GM21825 (cell line): Measurements from ENCODE around the gene POLDIP3.

Source experiments
- ATAC-seq: cut with Tn5 transposase; IDR thresholded peaks from one replicate; pipeline ENCODE4 v1.9.1; 2021; ENCODE audit warnings: mild to moderate bottlenecking, moderate library complexity; ENCODE audit not compliant: unreplicated experiment

POLDIP3 gene

DNA sequence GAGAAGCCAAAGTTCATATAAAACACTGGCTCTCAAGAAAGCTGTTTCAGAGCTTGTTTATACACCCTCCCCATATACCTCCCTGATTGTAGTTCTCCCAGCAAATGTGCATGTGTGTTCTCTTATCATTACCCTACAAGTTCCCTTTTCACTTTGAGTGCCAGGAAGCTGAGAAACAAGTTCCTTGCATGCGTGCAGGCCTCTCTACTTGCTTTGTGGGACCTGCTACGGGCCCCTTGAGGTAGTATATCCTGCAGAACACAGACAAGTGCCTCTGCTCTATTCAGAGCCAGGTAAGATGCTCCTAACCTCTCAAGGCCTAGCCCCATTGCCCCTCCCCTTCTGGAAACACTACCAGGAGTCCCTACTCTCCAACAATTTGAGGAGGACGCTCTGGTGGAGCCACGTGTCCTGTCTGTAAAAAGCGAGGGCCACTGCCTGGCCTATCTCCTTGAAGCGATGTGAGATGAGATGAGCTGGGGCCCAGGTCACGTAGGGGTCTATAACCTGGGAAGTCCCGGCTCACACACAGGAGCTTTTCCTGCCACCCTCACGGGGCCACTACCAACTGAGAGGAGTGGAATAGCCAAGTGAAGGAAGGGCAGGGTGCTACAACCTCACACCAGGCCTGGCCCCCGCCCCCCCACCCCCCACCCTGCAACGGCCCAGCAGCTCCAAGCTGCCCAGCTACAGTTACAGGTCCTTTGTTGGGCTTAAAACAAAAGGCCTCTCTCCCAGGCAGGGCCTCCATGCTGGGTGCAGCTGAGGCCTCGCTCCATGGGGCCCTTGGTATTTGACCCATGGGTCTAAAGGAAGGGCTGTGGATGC, 28.3 kb upstream of the POLDIP3 start:
- no peak for ATAC-seq

GRCh38 chr22:42641801-42642413, 27.2 kb upstream of the POLDIP3 start:
- ATAC-seq = no peak

DNA sequence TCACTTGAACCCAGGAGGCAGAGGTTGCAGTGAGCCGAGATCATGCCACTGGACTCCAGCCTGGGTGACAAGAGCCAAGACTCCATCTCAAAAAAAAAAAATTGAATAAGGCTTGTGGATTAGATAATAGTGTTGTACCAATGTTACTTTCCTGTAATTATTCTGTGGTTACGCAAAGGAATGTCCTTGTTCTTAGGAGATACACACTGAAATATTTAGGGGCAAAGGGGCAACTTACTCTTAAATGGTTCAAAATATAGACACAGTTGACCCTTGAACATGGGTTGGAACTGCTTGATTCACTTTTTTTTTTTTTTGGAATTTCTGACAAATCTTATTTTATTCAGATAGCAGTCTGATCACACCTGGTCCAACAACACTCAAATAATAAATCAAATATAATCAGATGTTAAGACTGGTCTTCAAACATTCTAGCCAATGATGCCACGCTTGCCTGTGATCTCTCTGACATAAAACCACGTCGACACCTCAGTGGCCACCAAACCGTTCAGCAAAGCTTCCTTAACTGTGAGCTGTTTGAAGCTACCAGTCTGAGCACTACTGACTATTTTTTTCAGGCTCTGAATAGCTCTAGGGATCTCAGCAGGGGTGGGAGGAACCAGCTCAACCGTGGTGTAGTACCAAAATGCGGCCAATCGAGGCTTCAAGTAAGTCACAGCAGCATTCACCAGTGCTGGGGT, 25.0 kb upstream of the POLDIP3 start:
- ATAC-seq = no peak

- ATAC-seq = no peak
Measured at GRCh38 chr22:42637555-42637954, 22.9 kb upstream of the POLDIP3 start.

DNA sequence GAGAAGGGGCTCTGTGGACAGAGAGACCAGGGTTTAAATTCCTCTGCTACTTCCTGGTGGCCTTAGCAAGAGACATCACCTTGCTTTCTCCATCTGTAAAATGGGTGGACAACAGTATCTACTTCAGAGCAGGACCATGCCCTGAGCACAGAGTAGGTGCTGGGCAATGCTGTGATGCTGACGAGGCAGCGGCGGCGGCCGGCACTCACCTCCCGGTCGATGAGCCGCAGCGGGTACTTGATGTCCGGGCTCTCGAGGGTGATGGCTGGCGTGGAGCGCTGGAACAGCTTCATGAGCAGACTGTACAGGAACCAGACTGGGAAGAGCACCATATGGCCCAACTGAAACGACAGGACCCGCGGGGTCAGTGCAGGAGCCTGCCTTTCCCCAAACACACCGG, 21.8 kb upstream of the POLDIP3 start:
- ATAC-seq = no peak

DNA sequence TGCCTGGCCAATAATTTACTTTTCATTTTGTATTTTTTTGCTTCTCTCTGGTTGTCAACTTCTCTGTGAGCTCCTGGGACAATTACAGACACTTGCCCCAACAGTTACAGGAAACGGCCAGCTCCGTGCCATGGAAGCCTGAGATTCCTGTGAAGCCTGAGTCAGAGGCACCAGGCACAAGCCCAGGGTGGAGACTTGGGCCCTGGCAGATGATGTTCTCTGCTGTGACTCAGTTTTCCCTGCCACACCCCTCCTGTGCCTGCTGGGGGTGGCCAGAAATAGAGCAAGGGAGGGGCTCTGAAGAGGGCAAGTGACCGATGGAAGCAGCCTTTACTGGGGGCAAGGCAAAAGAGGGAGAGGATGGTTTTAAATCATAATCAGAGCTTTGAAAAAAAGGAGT, 20.8 kb upstream of the POLDIP3 start:
- ATAC-seq = no peak

- ATAC-seq = no peak
Measured at GRCh38 chr22:42633013-42633412, 18.3 kb upstream of the POLDIP3 start.

GRCh38 chr22:42632096-42632495, 17.4 kb upstream of the POLDIP3 start:
- no peak for ATAC-seq

DNA sequence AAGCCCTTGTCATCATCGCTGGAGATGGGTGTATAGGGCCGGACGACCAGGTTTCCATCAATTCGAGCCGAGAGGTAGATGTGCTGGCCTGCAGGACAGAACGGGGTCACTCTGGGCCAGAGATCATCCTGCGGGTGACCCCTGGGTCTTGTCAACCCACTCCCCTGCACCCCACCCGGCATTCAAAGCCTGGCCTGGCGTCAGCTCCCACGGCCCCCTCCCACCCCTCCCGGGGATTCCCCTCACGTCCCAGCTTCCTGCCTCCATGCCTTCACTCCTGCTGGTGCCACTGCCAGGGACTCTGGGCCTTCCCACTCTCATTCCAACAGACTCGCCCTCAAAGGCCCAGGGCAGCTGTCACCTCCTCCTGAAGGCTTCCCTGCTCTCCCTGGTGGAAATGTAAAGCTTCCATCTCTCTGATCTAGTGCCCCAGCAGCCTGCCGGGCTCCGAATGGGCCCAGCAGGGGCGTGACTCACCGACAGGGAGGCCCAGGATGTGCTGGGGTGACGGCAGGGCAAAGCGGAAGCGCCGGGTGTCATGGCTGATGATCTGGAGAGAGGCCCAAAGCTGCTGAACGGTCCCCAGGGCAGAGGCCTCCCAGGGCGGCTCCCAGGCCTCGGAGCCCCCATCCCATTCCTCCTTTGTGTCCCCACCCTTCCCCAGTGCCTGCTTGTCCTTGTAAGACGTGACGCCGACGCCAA, 16.4 kb upstream of the POLDIP3 start:
- no peak for ATAC-seq

DNA sequence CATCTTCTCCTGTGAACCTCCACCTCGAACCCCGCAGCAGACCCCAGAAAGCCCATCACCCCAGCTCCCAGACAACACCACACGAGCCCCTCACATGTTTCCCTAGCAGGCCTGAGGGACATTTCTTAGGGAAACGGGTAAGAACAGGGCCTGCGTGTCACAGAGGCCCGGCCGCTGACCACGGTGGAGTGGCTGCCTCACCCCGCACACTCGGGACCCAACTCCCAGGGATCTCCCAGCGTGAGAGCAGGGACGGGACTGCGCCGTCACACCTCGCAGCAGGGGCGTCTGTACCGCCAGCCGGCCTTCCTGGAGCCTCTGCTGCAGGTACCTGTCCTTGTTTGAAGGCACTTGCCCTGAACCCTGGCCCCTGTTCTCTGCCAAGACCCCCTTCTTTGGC, 15.5 kb upstream of the POLDIP3 start:
- ATAC-seq = no peak

- no peak for ATAC-seq
Measured at GRCh38 chr22:42627981-42628380, 13.3 kb upstream of the POLDIP3 start.

GRCh38 chr22:42626951-42627625, 12.4 kb upstream of the POLDIP3 start:
- no peak for ATAC-seq

GRCh38 chr22:42626431-42626830, 11.7 kb upstream of the POLDIP3 start:
- ATAC-seq = no peak

GRCh38 chr22:42625416-42625815, 10.7 kb upstream of the POLDIP3 start:
- no peak for ATAC-seq

DNA sequence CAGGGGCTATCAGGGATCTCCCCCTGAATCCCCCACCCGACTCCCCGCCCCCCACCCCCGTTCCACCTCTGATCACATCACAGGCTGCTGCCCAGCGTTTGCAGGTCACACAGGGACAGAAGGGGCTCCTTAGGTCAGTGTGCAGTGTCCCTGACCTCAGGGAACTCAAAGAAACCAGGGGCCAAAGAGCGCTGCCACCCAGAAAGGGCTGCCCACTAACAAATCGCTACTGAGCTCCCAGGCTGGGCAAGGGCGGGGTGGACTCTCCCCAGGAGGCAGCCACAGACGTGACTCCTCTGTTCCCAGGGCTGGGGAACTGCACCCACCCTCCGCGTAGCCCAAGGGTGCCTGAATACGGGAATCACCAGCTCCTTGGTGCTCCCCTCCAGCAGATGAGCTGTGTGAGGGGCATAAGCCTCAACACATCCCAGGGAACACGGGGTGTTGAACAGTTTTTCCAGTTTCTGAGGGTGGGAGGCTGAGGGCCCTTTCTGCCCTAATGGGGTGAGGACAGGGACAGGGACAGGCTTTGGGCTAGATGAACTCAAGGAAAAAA, 9.9 kb upstream of the POLDIP3 start:
- no peak for ATAC-seq

GRCh38 chr22:42623756-42624441, 9.2 kb upstream of the POLDIP3 start:
- no peak for ATAC-seq

DNA sequence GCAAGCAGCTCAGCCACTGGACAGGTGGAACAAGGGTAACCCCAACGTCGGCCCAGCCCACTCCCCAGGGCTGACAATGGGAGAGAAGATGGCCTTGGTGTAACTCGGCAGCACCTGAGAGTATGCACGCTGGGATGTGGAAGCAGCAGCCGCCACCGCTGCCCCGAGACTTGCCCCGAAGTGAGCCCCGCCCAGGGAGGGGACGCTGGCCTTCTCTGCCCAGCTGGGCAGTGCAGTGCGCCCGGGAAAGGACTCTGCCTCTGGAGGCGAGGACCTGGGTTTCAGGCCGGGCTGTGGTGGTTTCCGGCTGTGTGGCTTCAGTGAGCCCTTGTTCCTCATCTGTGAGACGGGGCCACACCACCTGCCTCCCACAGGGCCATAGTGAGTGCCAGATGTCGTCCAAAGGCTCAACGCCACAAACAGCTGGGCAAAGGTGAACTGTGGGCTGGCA, 8.6 kb upstream of the POLDIP3 start:
- ATAC-seq = no peak

GRCh38 chr22:42622061-42622710, 7.5 kb upstream of the POLDIP3 start:
- no peak for ATAC-seq

DNA sequence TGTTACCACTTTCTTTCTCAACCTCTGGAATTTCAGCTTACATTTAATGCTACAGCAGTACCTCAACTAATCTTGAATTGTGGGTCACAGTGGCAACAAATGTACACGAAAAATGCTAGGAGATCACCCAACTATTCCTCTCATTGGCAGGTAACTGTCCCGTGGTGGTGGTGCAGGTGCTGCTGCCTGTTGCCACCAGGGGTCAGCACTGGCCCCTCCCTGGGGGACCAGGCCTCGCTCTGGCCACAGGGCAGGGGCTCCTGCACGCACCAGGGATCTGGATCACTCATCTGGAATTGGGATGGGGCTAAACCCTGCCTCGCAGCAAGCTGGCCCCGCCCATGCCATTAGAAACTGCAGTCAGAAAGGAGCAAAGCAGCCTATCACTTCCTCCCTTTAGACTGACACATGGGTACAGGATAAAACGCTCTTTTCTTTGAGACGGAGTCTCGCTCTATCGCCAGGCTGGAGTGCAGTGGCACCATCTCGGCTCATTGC, 6.9 kb upstream of the POLDIP3 start:
- ATAC-seq = no peak
